Stimulated activated CD8-positive, alpha-beta memory T cell treated with anti-CD3 and anti-CD28 coated beads, Interleukin-2, amount 100 ng/mL, for 1 hour (primary cell): ENCODE results near the gene PCP4.

Experiments used
- DNase-seq, 2 donors: peaks; one replicate each; pipeline ENCODE4 v3.0.0-alpha.2; 2020; ENCODE audit warnings: low read depth in 2 of 2

The PCP4 gene

GRCh38 chr21:39972471-39972870 lies 105.2 kb downstream of the PCP4 start:
- DNase-seq = no peak

GRCh38 chr21:39972976-39973770 lies 105.9 kb downstream of the PCP4 start:
- no peak for DNase-seq

GRCh38 chr21:39976800-39977199 lies 109.6 kb downstream of the PCP4 start:
- no peak for DNase-seq
